CD4-positive, alpha-beta T cell (primary cell): ENCODE data around the gene SYNRG. TPM values are rescaled to one million over a fixed set of nuclear protein-coding genes. Genes with fewer than 3 reads are reported as not detected.
"Not testable (repeated sequence)": the region's sequence is repeated elsewhere in the genome, so short reads cannot be mapped to it uniquely, and the experiment has no call there.

Source experiments
- ATAC-seq: fragments of 200-7000 bp; cut with Tn5 transposase; one replicate; pipeline ENCODE4 v1.10.0; 2022; ENCODE audit warnings: mild to moderate bottlenecking; ENCODE audit not compliant: poor library complexity
- CTCF ChIA-PET: fragments of 350-600 bp; sonication (Branson Sonifier 250); formaldehyde crosslinking; loops from one replicate; lab custom pipeline; 2021; ENCODE audit warnings: antibody characterized with exemption, inconsistent platforms; lab: Charles Lee
- POLR2A ChIA-PET: fragments of 350-600 bp; sonication (Branson Sonifier 250); formaldehyde crosslinking; loops from one replicate; lab custom pipeline; 2021; ENCODE audit warnings: antibody characterized with exemption, inconsistent platforms; lab: Charles Lee
- DNase-seq, 14 experiments: peaks; one replicate each; pipeline ENCODE4 v3.0.0-alpha.2; 2013 to 2020; ENCODE audit warnings: mixed read lengths in 2 of 14
- H3K27ac ChIP-seq, 2 donors: one replicate each; pipeline versions ENCODE4 v1.5.1 to v1.7.0; 2013; ENCODE audit warnings: low read length in 2 of 2, low read depth in 1 of 2, mild to moderate bottlenecking in 1 of 2
- H3K27me3 ChIP-seq, 2 experiments: 1 replicate in 1 of 2; 2 replicates in 1 of 2; pipeline versions ENCODE4 v1.6.1 to v1.7.0; 2013; ENCODE audit warnings: low read length in 2 of 2, control low read depth in 1 of 2, mild to moderate bottlenecking in 1 of 2, moderate library complexity in 1 of 2; ENCODE audit not compliant: insufficient read depth in 2 of 2, control insufficient read depth in 1 of 2
- H3K36me3 ChIP-seq: one replicate; pipeline ENCODE4 v1.6.1; 2013; ENCODE audit warnings: low read length, control low read depth; ENCODE audit not compliant: insufficient read depth
- H3K4me1 ChIP-seq: one replicate; pipeline ENCODE4 v1.6.1; 2013; ENCODE audit warnings: low read length, control low read depth; ENCODE audit not compliant: insufficient read depth
- H3K4me3 ChIP-seq: one replicate; pipeline ENCODE4 v1.5.1; 2013; ENCODE audit warnings: mild to moderate bottlenecking, low read length, moderate library complexity
- H3K9me3 ChIP-seq, 2 experiments: 1 replicate in 1 of 2; 2 replicates in 1 of 2; pipeline versions ENCODE4 v1.6.1 to v1.7.0; 2013; ENCODE audit warnings: low read length in 2 of 2, mild to moderate bottlenecking in 2 of 2, control low read depth in 1 of 2, moderate library complexity in 1 of 2; ENCODE audit not compliant: control insufficient read depth in 1 of 2, insufficient read depth in 1 of 2
- H3K27ac Mint-ChIP-seq: one replicate; pipeline ENCODE4 v1.8.0; 2020; ENCODE audit warnings: mixed read lengths
- H3K27me3 Mint-ChIP-seq: one replicate; pipeline ENCODE4 v1.8.0; 2021; ENCODE audit warnings: mixed read lengths
- H3K36me3 Mint-ChIP-seq: one replicate; pipeline ENCODE4 v1.8.0; 2021; ENCODE audit warnings: low read depth, mixed read lengths
- H3K4me1 Mint-ChIP-seq: one replicate; pipeline ENCODE4 v1.8.0; 2021; ENCODE audit warnings: low read depth, mixed read lengths
- H3K4me3 Mint-ChIP-seq: one replicate; pipeline ENCODE4 v1.8.0; 2020; ENCODE audit warnings: mild to moderate bottlenecking, mixed read lengths
- H3K9me3 Mint-ChIP-seq: one replicate; pipeline ENCODE4 v1.8.0; 2020; ENCODE audit warnings: mixed read lengths
- CTCF ChIP-seq: fragments of 200-600 bp; IDR thresholded peaks from one replicate; pipeline ENCODE4 v1.8.0; 2022; ENCODE audit warnings: antibody characterized with exemption, mild to moderate bottlenecking
- intact Hi-C, 2 experiments: fragments of 100-400 bp; cut with DNase I in 1 of 2; cut with micrococcal nuclease in 1 of 2; formaldehyde crosslinking; loops; one replicate each; pipeline versions ENCODE4 v1.15.1 to v1.9.0; 2023 to 2025; cut with DNase I, micrococcal nuclease
- total RNA-seq, 174 experiments: library from RNA in 2 of 174; stranded (reverse) in 2 of 174; gene quantifications; one replicate each; pipeline ENCODE4 v1.2.3 and lab custom pipeline; 2021 to 2026

Gene SYNRG
- total RNA-seq, 2 experiments from 2014 or later = 40.0 to 45.8 TPM

DNA sequence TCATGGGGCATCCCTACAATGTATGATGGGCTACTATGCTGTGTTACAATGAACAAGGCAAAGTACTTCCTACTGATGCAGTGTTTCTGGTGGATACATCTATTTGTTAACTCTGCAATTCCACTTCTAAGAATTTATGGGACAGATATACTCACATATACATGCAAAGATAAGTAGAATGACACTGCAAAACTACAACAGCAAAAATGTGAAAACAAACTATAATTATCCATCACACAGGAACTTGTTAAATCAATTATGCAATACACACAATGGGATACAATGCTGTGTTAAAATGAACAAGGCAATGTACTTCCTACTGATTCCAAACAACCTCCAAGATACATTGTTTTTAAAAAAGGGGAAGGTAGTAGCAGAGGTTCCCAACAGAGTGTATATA, 30.8 kb upstream of the SYNRG start:
- Histone ChIP-seq H3K9me3 (no peaks in the 10 kb centered on the region), H3K27ac (no peak overlapping the region), H3K4me3 (no peak overlapping the region), H3K4me1 (peaks cover 14% of the 10 kb centered on the region), H3K36me3 (peaks cover 39% of the 10 kb centered on the region), H3K27me3 (peaks cover 0 to 7% of the 10 kb centered on the region in 2 experiments)
- CTCF ChIA-PET = no interaction called here
- no peak for TF ChIP-seq CTCF
- Mint-ChIP-seq H3K4me1 (peaks cover 47% of the 10 kb centered on the region), H3K27ac (no peak overlapping the region), H3K27me3 (peaks cover 13% of the 10 kb centered on the region), H3K9me3 (no peaks in the 10 kb centered on the region), H3K36me3 (peaks cover 75% of the 10 kb centered on the region), H3K4me3 (peak overlapping the region; percentile 59)
- intact Hi-C loops = loop anchor here in 1 of 2 experiments (5.0 kb wide), 2 partner anchors 148 to 283 kb away; no protein-coding TSS in a partner anchor
- no peak for DNase-seq
- POLR2A ChIA-PET = interaction anchor here (1.2 kb wide), 1 partner anchor 30 kb away, joined by 3 read pairs; no protein-coding TSS in a partner anchor
- ATAC-seq = no peak

DNA sequence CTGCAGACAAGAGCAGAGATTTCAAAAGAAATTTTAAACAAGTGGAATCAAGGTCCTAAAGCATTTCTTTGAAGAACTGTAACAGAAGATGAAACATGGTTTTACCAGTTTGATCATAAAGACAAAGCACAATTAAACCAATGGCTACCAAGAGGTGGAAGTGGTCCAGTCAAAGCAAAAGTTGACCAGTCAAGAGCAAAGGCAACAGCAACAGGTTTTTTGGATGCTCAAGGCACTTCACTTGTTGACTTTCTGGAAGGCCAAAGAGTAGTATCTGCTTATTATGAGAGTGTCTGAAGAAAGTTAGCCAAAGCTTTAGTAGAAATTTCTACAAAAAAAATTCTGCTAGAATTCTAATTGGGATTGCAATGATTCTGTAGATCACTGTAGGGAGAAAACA, 28.7 kb upstream of the SYNRG start:
- Histone ChIP-seq H3K27me3 (no peaks in the 10 kb centered on the region), H3K4me1 (peaks cover 9% of the 10 kb centered on the region), H3K9me3 (no peaks in the 10 kb centered on the region), H3K36me3 (peaks cover 41% of the 10 kb centered on the region), H3K4me3 (no peak overlapping the region), H3K27ac (no peak overlapping the region)
- DNase-seq (no peak), ATAC-seq (no peak)
- no peaks in the 10 kb centered on the region for H3K9me3 Mint-ChIP-seq
- no peak overlapping the region for H3K4me3 Mint-ChIP-seq
- ChIA-PET CTCF (interaction anchor here (0.9 to 1.5 kb wide), 2 partner anchors 28 to 33 kb away, joined by 3 to 4 read pairs; no protein-coding TSS in a partner anchor), POLR2A (no interaction called here)
- TF ChIP-seq CTCF = no peak
- H3K4me1 Mint-ChIP-seq = peaks cover 38% of the 10 kb centered on the region
- intact Hi-C loops = no loop called here
- H3K27me3 Mint-ChIP-seq = no peaks in the 10 kb centered on the region
- H3K27ac Mint-ChIP-seq = no peak overlapping the region
- H3K36me3 Mint-ChIP-seq = peaks cover 87% of the 10 kb centered on the region

GRCh38 chr17:37616430-37616829, 7.2 kb upstream of the SYNRG start:
- peaks cover 71% of the 10 kb centered on the region for H3K36me3 Mint-ChIP-seq
- H3K4me1 Mint-ChIP-seq, intact Hi-C loops, H3K27me3 ChIP-seq, H3K27ac ChIP-seq, H3K9me3 Mint-ChIP-seq, DNase-seq, H3K9me3 ChIP-seq, H3K4me3 ChIP-seq, H3K4me3 Mint-ChIP-seq, ATAC-seq, POLR2A ChIA-PET, H3K4me1 ChIP-seq, H3K27me3 Mint-ChIP-seq, CTCF ChIA-PET, H3K27ac Mint-ChIP-seq: not testable (repeated sequence)
- H3K36me3 ChIP-seq = peaks cover 51% of the 10 kb centered on the region

DNA sequence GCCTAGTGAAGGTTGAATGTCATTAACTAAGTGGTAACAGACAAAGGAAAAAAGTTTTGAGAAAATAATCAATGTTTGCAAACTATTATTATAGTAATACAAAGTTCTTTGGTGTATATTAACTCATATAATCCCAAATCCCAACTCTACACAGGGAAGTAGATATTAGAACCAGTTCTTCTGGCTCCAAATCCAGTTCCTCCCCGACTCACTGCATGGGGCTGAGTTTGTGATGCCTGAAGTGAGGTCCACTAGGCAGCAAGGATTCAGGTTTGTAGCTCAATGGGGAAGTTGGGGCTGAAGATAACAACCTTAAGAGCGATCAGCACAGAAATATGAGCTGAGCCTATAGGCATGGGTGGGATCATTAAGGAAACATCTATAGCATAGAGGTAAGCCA, 5.6 kb upstream of the SYNRG start:
- intact Hi-C loops = no loop called here
- DNase-seq (no peak), ATAC-seq (no peak)
- Mint-ChIP-seq H3K9me3 (no peaks in the 10 kb centered on the region), H3K4me3 (no peak overlapping the region), H3K27me3 (no peaks in the 10 kb centered on the region), H3K36me3 (peaks cover 55% of the 10 kb centered on the region), H3K27ac (no peak overlapping the region), H3K4me1 (peaks cover 1% of the 10 kb centered on the region)
- Histone ChIP-seq H3K27me3 (no peaks in the 10 kb centered on the region), H3K36me3 (peaks cover 35% of the 10 kb centered on the region), H3K4me1 (peaks cover 3% of the 10 kb centered on the region), H3K27ac (no peak overlapping the region), H3K9me3 (no peaks in the 10 kb centered on the region), H3K4me3 (no peak overlapping the region)
- CTCF ChIA-PET = no interaction called here
- no peak for TF ChIP-seq CTCF
- POLR2A ChIA-PET = no interaction called here
